HepG2 (cell line): ENCODE data around the gene MMP7. TPM values are rescaled to one million over a fixed set of nuclear protein-coding genes. Genes with fewer than 3 reads are reported as not detected.

Source experiments
- ATAC-seq: fragments of 200-7000 bp; cut with Tn5 transposase; 3 replicates; pipeline ENCODE4 v1.9.1; 2020; ENCODE audit warnings: mild to moderate bottlenecking, moderate library complexity
- BruUV-seq: library from RNA; stranded (reverse); fragments of 400-500 nt; replicated peaks from 2 replicates; lab custom pipeline; 2021; lab: Mats Ljungman, UMichigan
- CTCF ChIA-PET: fragments of 300-600 bp; formaldehyde crosslinking; extraction: SDS; loops from one replicate; lab custom pipeline; 2021; ENCODE audit warnings: low total read pairs, inconsistent platforms, low intra/inter-chr PET ratio; lab: Yijun Ruan, JAX
- POLR2A ChIA-PET: fragments of 350-600 bp; sonication (Branson Sonifier 250); formaldehyde crosslinking; loops from one replicate; lab custom pipeline; 2020; ENCODE audit warnings: antibody characterized with exemption, inconsistent platforms; lab: Yijun Ruan, JAX
- DNase-seq: peaks from one replicate; pipeline ENCODE4 v3.0.0-alpha.2; 2015; ENCODE audit warnings: low spot score
- FAIRE-seq: peaks from 3 replicates; lab custom pipeline; 2011; peaks lifted over from hg19 to GRCh38; lab: Jason Lieb, UNC
- H2AFZ ChIP-seq: one replicate; pipeline ENCODE4 v1.6.1; 2011; ENCODE audit warnings: low read length, inconsistent platforms
- H3K27ac ChIP-seq: fragments of 300-600 bp; 3 replicates; pipeline ENCODE4 v1.8.0; 2011; ENCODE audit warnings: mixed run types, mild to moderate bottlenecking, mixed read lengths, low read length, inconsistent platforms; ENCODE audit not compliant: insufficient read depth; ENCODE audit errors: extremely low read length
- H3K27me3 ChIP-seq, 2 experiments: fragments of 200-600 bp in 1 of 2; 2 replicates in 1 of 2; 3 replicates in 1 of 2; pipeline versions ENCODE4 v1.6.0 to v1.8.0; 2011; ENCODE audit warnings: low read length in 2 of 2, mild to moderate bottlenecking in 2 of 2, moderate library complexity in 2 of 2, inconsistent platforms in 1 of 2; ENCODE audit not compliant: insufficient read depth in 2 of 2, control insufficient read depth in 1 of 2
- H3K36me3 ChIP-seq, 2 experiments: fragments of 200-600 bp in 1 of 2; replicated peaks in 1 of 2; 2 replicates in 1 of 2; 3 replicates in 1 of 2; pipeline versions ENCODE4 v1.5.1 to v1.8.0; 2011; ENCODE audit warnings: low read length in 2 of 2, inconsistent platforms in 1 of 2; ENCODE audit not compliant: insufficient read depth in 2 of 2, control insufficient read depth in 1 of 2
- H3K4me1 ChIP-seq: 2 replicates; pipeline ENCODE4 v1.5.1; 2012; ENCODE audit warnings: low read length, inconsistent platforms; ENCODE audit not compliant: insufficient read depth
- H3K4me2 ChIP-seq: 2 replicates; pipeline ENCODE4 v1.6.0; 2011; ENCODE audit warnings: low read depth, low read length, inconsistent platforms
- H3K4me3 ChIP-seq, 3 experiments: fragments of 200-600 bp in 1 of 3; sonication (generic), shearing (Covaris generic) in 1 of 3; replicated peaks in 1 of 3; 2 replicates each; pipeline ENCODE4 v1.5.1; 2011 to 2016; ENCODE audit warnings: low read length in 3 of 3, inconsistent platforms in 2 of 3, low read depth in 2 of 3, mild to moderate bottlenecking in 2 of 3, control low read depth in 1 of 3, mixed read lengths in 1 of 3; ENCODE audit not compliant: insufficient read depth in 1 of 3
- H3K79me2 ChIP-seq: one replicate; pipeline ENCODE4 v1.6.1; 2011; ENCODE audit warnings: low read length, inconsistent platforms; ENCODE audit not compliant: insufficient read depth
- H3K9ac ChIP-seq: 2 replicates; pipeline ENCODE4 v1.6.0; 2011; ENCODE audit warnings: mild to moderate bottlenecking, low read depth, low read length, inconsistent platforms; ENCODE audit not compliant: insufficient read depth
- H3K9me3 ChIP-seq: 2 replicates; pipeline ENCODE4 v1.5.1; 2012; ENCODE audit warnings: mild to moderate bottlenecking, low read length
- H4K20me1 ChIP-seq: 2 replicates; pipeline ENCODE4 v1.6.0; 2011; ENCODE audit warnings: inconsistent platforms, mild to moderate bottlenecking, low read length, moderate library complexity; ENCODE audit not compliant: insufficient read depth
- MAFF ChIP-seq: IDR thresholded peaks from 2 replicates; pipeline ENCODE4 v1.6.1; 2011; ENCODE audit warnings: low read depth, low read length, improper control_type of control experiment
- MAFK ChIP-seq, 2 experiments: IDR thresholded peaks in 1 of 2; conservative IDR thresholded peaks in 1 of 2; 2 replicates each; pipeline ENCODE4 v1.6.1; 2011; ENCODE audit warnings: improper control_type of control experiment in 2 of 2, low read length in 2 of 2
- SRF ChIP-seq: IDR thresholded peaks from 2 replicates; pipeline ENCODE4 v1.6.1; 2011; ENCODE audit warnings: mild to moderate bottlenecking, low read depth, low read length, moderate library complexity
- THRA ChIP-seq: sonication (generic); formaldehyde crosslinking; IDR thresholded peaks from 2 replicates; pipeline ENCODE4 v1.4.0; 2020; ENCODE audit warnings: missing genetic modification reagents, borderline replicate concordance
- ZKSCAN5 ChIP-seq: sonication (generic); formaldehyde crosslinking; IDR thresholded peaks from 2 replicates; pipeline ENCODE4 v1.5.1; 2020; ENCODE audit warnings: mild to moderate bottlenecking, missing genetic modification reagents
- WGBS: methylation state at CpG from one replicate; pipeline ENCODE4 v1.1.6; 2017; ENCODE audit warnings: low lambda C conversion rate; 5-methylcytosine and 5-hydroxymethylcytosine counted together
- in situ Hi-C: cut with HindIII; loops from 2 replicates; pipeline ENCODE4 v1.10.0; 2017; ENCODE audit warnings: low pct_unique_long_range_greater_than_20kb; ENCODE audit not compliant: extremely low pct_ligation_motif_present
- intact Hi-C: fragments of 100-400 bp; cut with micrococcal nuclease; formaldehyde crosslinking; loops from one replicate; pipeline ENCODE4 v1.10.0; 2022; ENCODE audit not compliant: unreplicated experiment
- polyA plus RNA-seq, 8 experiments: library from polyadenylated mRNA; depleted of rRNA in 3 of 8; stranded (reverse) in 7 of 8; unstranded in 1 of 8; fragments of >200 nt; fragmentation: Illumina TruSeq in 4 of 8; extraction: Trizol in 4 of 8; gene quantifications; 2 replicates each; pipeline versions ENCODE4 v1.2.1 to v1.2.3, GENCODE V29; 2011 to 2016; ENCODE audit warnings: low read depth in 4 of 8, missing spikeins in 1 of 8, mixed read lengths in 1 of 8; ENCODE audit not compliant: insufficient read depth in 1 of 8
- total RNA-seq, 5 experiments: library from RNA; depleted of rRNA; stranded (reverse); fragments of >200 nt; fragmentation: Illumina TruSeq; extraction: Trizol; gene quantifications; 2 replicates each; pipeline ENCODE4 v1.2.3, GENCODE V29; 2016; ENCODE audit warnings: low read depth in 1 of 5
- TF ChIP-seq, protein P1 (sequence below): sonication (generic); formaldehyde crosslinking; IDR thresholded peaks from 2 replicates; pipeline ENCODE4 v1.4.0; 2020; ENCODE audit warnings: mild to moderate bottlenecking, missing genetic modification reagents

Gene MMP7
- total and polyA plus RNA-seq, 2 of the 13 experiments (the other 11 are each of a cell fraction or from before 2014, with no cell fraction given): 0.17 TPM; not detected in 1

- TF ChIP-seq, protein P1, sequence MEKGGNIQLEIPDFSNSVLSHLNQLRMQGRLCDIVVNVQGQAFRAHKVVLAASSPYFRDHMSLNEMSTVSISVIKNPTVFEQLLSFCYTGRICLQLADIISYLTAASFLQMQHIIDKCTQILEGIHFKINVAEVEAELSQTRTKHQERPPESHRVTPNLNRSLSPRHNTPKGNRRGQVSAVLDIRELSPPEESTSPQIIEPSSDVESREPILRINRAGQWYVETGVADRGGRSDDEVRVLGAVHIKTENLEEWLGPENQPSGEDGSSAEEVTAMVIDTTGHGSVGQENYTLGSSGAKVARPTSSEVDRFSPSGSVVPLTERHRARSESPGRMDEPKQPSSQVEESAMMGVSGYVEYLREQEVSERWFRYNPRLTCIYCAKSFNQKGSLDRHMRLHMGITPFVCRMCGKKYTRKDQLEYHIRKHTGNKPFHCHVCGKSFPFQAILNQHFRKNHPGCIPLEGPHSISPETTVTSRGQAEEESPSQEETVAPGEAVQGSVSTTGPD: no peak
Measured at GRCh38 chr11:102482433-102482832, 48.1 kb downstream of the MMP7 start (continued).

DNA sequence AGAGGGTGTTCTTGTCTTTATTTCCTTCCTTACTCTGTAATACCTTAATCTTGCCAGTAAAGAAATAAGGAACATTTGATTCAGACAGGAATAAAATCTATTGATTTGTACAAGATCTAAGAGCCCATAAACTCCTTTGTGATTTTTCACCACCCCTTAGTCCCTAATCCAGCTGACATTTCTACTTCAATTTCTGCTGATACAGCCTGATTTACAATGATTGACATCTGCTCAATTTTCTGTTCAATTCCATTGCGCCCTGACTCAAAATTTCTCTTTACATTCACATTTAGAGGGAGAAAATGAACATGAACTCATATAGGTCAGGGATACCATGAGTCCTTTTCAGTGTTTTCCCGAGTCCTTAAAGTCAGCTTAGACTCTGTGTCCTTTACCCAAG, 50.8 kb downstream of the MMP7 start:
- Histone ChIP-seq H3K79me2 (no peaks in the 10 kb centered on the region), H2AFZ (no peak overlapping the region), H3K36me3 (no peaks in the 10 kb centered on the region), H3K4me3 (no peak overlapping the region), H3K9ac (no peak overlapping the region), H3K4me2 (no peak overlapping the region), H4K20me1 (no peaks in the 10 kb centered on the region), H3K4me1 (peaks cover 70% of the 10 kb centered on the region), H3K27me3 (no peaks in the 10 kb centered on the region), H3K27ac (no peak overlapping the region), H3K9me3 (no peaks in the 10 kb centered on the region)
- POLR2A ChIA-PET: no interaction called here
- intact Hi-C loops: no loop called here
- FAIRE-seq (no peak), DNase-seq (no peak), ATAC-seq (no peak)
- CTCF ChIA-PET: no interaction called here
- WGBS: 94% methylated on average over 2 of the region's 2 CpGs
- in situ Hi-C loops: no loop called here
- no TSS peak for BruUV-seq
- TF ChIP-seq MAFF (peak; percentile 71), ZKSCAN5 (CRISPR knock-in tag) (no peak), SRF (no peak), MAFK (conservative IDR thresholded peaks at IDR 0.05 in 1 of 2, IDR thresholded peaks at IDR 0.05 in 1 of 2; ENCODE audit: low read length in 2 of 2) (peak; percentile 77 to 86), THRA (CRISPR knock-in tag) (no peak)
